ENCODE results near the gene PCDHB10. TPM values are rescaled to one million over a fixed set of nuclear protein-coding genes. Genes with fewer than 3 reads are reported as not detected.
"Not testable (repeated sequence)": the region's sequence is repeated elsewhere in the genome, so short reads cannot be mapped to it uniquely, and the experiment has no call there.

PCDHB10 gene
- total and polyA plus RNA-seq, 8 donors, result 0.30 to 1.5 (median 0.63) TPM

- TF ChIP-seq, protein P1, sequence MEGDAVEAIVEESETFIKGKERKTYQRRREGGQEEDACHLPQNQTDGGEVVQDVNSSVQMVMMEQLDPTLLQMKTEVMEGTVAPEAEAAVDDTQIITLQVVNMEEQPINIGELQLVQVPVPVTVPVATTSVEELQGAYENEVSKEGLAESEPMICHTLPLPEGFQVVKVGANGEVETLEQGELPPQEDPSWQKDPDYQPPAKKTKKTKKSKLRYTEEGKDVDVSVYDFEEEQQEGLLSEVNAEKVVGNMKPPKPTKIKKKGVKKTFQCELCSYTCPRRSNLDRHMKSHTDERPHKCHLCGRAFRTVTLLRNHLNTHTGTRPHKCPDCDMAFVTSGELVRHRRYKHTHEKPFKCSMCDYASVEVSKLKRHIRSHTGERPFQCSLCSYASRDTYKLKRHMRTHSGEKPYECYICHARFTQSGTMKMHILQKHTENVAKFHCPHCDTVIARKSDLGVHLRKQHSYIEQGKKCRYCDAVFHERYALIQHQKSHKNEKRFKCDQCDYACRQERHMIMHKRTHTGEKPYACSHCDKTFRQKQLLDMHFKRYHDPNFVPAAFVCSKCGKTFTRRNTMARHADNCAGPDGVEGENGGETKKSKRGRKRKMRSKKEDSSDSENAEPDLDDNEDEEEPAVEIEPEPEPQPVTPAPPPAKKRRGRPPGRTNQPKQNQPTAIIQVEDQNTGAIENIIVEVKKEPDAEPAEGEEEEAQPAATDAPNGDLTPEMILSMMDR (IDR thresholded peaks at IDR 0.05), result no peak
- ATAC-seq, result no peak
- no peaks in the 10 kb centered on the region for H3K4me1 ChIP-seq
- intact Hi-C loops (cut with DNase I), result no loop called here
- no peaks in the 10 kb centered on the region for H3K9me3 ChIP-seq
- H3K36me3 ChIP-seq, result no peaks in the 10 kb centered on the region
- no peak overlapping the region for H3K4me3 ChIP-seq
- no peak for DNase-seq
- peaks cover 0 to 22% (median 0%) of the 10 kb centered on the region in 4 donors for H3K27me3 ChIP-seq
- 55 to 56% methylated on average over 1 of the region's 1 CpG for WGBS, 2 donors
- H3K27ac ChIP-seq, result no peak overlapping the region
- peak; percentile 91 for FAIRE-seq
Observed at GRCh38 chr5:141175933-141176332, 16.2 kb upstream of the PCDHB10 start.

GRCh38 chr5:141177577-141178191 lies 14.5 kb upstream of the PCDHB10 start, which contains the start of gene PCDHB8:
PCDHB8 (plus strand) TSS chr5:141177790; CDS start chr5:141178035, 245 bp downstream.
- H3K27ac ChIP-seq; FAIRE-seq; H3K9me3 ChIP-seq; intact Hi-C loops (cut with DNase I); H3K36me3 ChIP-seq; H3K4me1 ChIP-seq; DNase-seq: not testable (repeated sequence)
- peaks cover 0 to 22% (median 0%) of the 10 kb centered on the region in 4 donors for H3K27me3 ChIP-seq
- WGBS, 2 donors, result 26 to 29% methylated on average over 13 to 15 of the region's 18 CpGs
- peak; percentile 82 to 95 (median 88) for ATAC-seq
- H3K4me3 ChIP-seq, result peak within 1 kb of the TSS in 1 of 4 donors; percentile 13
- TF ChIP-seq, protein P1 (IDR thresholded peaks at IDR 0.05), result peak in 1 of 4 donors; percentile 10

DNA sequence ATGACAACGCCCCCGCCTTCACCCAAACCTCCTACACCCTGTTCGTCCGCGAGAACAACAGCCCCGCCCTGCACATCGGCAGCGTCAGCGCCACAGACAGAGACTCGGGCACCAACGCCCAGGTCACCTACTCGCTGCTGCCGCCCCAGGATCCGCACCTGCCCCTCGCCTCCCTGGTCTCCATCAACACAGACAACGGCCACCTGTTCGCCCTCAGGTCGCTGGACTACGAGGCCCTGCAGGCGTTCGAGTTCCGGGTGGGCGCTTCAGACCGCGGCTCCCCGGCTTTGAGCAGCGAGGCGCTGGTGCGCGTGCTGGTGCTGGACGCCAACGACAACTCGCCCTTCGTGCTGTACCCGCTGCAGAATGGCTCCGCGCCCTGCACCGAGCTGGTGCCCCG lies 12.8 kb upstream of the PCDHB10 start:
- intact Hi-C loops (cut with DNase I); DNase-seq; H3K9me3 ChIP-seq; H3K4me1 ChIP-seq; H3K4me3 ChIP-seq; H3K36me3 ChIP-seq; H3K27ac ChIP-seq; ATAC-seq; FAIRE-seq: not testable (repeated sequence)
- peaks cover 0 to 22% (median 0%) of the 10 kb centered on the region in 4 donors for H3K27me3 ChIP-seq
- 17 to 44% methylated on average over 24 to 35 of the region's 39 CpGs for WGBS, 2 donors

DNA sequence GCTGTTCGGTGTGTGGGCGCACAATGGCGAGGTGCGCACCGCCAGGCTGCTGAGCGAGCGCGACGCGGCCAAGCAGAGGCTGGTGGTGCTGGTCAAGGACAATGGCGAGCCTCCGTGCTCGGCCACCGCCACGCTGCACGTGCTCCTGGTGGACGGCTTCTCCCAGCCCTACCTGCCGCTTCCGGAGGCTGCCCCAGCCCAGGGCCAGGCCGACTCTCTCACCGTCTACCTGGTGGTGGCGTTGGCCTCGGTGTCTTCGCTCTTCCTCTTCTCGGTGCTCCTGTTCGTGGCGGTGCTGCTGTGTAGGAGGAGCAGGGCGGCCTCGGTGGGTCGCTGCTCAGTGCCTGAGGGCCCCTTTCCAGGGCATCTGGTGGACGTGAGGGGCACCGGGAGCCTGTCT lies 12.3 kb upstream of the PCDHB10 start:
- H3K27ac ChIP-seq; DNase-seq; FAIRE-seq; intact Hi-C loops (cut with DNase I); H3K4me1 ChIP-seq; H3K36me3 ChIP-seq; ATAC-seq; H3K4me3 ChIP-seq; H3K9me3 ChIP-seq: not testable (repeated sequence)
- peaks cover 0 to 21% (median 0%) of the 10 kb centered on the region in 4 donors for H3K27me3 ChIP-seq
- WGBS, 2 donors, result 18 to 36% methylated on average over 30 to 32 of the region's 32 CpGs

DNA sequence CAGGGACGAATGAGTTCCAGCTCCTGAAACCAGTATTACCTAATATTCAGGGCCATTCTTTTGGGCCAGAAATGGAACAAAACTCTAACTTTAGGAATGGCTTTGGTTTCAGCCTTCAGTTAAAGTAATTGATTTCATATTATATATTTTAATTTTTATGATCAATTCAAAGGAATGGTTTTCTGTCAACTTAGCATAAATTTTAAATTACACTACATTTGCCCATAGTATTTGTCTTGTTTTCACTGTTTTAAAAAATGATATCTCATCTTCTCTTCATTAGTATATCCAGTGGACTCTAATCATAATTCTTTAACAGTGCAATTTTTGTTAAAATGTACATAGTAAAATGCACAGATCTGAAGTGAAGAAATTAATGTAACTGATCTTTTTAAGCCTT lies 11.8 kb upstream of the PCDHB10 start:
- WGBS, 2 donors, result 20 to 31% methylated on average over 1 of the region's 1 CpG
- H3K9me3 ChIP-seq, result peaks cover 0 to 4% (median 0%) of the 10 kb centered on the region in 4 donors
- FAIRE-seq, result no peak

More for the DNA sequence above, 11.8 kb upstream of the PCDHB10 start:
- no peak overlapping the region for H3K4me3 ChIP-seq
- H3K36me3 ChIP-seq, result no peaks in the 10 kb centered on the region
- TF ChIP-seq, protein P1 (IDR thresholded peaks at IDR 0.05), result no peak
- ATAC-seq (no peak), DNase-seq (no peak)
- intact Hi-C loops (cut with DNase I), result no loop called here
- no peak overlapping the region for H3K27ac ChIP-seq
- peaks cover 0 to 17% (median 0%) of the 10 kb centered on the region in 4 donors for H3K27me3 ChIP-seq
- H3K4me1 ChIP-seq, result no peaks in the 10 kb centered on the region

All from pancreas (tissue), 10 donors.